Superior temporal gyrus (tissue), 1 donor: ENCODE measurements around the gene MIEN1.
"Not testable (repeated sequence)": the region's sequence is repeated elsewhere in the genome, so short reads cannot be mapped to it uniquely, and the experiment has no call there.

Source experiments
- DNase-seq: peaks from one replicate; pipeline ENCODE4 v3.0.0-alpha.2; 2016; ENCODE audit errors: extremely low spot score

MIEN1 gene

GRCh38 chr17:39755554-39756379 is 25.4 kb upstream of the MIEN1 start:
- DNase-seq, result no peak

DNA sequence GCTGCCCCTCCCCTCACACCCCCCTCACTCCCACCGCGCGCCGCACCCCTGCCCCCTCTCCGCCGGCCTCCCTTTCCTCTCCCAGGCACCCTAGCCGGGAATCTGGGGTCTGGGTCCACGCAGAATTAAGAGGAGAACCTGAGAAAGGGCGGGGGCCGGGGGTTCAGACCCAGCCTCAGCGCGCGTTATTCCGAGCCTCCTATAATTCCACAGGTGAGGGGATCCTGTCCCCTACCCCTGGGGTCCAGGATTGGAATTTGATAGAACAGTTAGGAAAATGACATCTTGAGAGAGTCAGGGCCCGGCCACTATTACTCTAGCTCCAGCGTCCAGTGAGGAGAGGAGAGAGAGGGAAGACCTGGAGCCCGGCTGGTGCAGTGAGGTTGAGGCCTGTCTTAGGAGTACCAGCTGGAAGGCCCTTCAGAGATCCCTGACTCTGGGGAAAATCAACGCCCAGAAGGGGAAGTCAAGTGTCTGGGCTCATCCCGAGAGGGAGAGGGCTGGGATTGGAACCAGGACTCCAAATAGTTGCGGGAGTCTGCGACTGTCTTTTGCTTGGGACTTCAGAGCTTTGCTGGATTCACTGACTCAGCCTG is 24.7 kb upstream of the MIEN1 start:
- no peak for DNase-seq

DNA sequence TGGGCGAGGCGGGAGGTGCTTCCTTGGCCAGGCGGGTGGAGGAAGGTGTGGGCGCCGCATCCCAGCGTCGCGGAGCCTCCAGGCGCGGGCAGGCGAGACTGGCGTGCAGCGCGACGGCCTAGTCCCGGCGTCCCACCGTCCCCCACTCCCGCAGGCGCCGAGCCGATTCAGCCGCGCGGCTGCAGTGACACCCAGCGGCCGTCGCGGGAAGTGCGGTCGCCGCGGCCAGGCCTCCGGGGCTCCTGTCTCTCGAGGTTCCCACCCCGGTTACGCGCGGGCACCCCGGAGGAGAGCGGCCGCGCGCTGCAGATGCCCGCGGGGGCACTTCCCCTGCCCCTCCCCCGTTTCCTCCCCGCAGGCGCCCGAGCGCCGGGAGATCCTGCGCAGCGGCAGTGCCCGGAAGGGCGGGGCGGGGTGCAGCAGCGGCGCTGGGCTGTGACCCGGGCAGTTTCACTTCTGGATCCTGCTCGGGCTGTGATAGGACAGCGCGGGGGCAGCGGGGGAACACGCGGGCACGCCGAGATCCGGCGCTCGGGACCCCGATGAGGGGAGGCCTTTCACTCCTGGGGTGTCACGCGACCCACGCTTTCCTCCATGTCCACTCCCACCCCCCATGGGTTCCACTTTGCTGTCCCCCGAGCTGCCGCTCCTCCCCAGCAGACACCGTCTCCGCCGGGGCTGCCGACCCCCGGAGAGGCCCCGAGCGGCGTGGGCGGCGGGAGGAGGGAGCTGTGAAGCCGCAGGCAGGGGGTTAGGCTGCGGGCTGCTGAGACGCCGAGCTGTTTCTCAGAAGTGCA is 24.0 kb upstream of the MIEN1 start:
- peak; percentile 77 for DNase-seq

GRCh38 chr17:39753514-39754160 is 23.3 kb upstream of the MIEN1 start:
- no peak for DNase-seq

GRCh38 chr17:39752241-39752881 is 22.0 kb upstream of the MIEN1 start:
- no peak for DNase-seq

GRCh38 chr17:39751637-39752036 is 21.3 kb upstream of the MIEN1 start:
- DNase-seq, result no peak

DNA sequence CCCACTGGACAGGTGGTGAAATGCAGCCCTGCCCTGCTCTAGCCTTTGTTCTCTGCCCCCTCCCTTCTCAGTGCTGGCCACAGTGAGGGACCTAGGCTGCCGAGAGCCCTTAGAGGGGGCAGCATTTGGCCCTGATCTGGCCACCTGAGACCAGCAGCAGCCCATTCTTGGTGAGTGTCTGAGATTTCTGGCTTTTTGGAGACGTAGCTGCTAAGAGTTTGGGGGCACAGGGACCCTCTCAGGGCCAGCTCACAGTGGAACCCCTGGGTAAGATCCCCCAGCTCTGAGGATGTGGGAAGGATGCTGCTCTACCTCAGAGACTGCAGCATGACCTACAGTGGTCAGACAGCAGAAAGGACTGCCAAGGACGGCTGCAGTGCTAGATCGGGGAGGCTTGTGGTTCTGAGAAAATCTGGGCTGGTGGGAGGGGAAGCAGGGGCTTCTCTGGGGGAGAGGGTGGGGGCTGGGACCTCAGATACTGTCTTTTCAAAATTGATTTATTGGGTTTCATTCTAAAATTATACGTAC is 20.7 kb upstream of the MIEN1 start:
- no peak for DNase-seq

- DNase-seq, result no peak
Observed at GRCh38 chr17:39750131-39751015, 20.0 kb upstream of the MIEN1 start.

DNA sequence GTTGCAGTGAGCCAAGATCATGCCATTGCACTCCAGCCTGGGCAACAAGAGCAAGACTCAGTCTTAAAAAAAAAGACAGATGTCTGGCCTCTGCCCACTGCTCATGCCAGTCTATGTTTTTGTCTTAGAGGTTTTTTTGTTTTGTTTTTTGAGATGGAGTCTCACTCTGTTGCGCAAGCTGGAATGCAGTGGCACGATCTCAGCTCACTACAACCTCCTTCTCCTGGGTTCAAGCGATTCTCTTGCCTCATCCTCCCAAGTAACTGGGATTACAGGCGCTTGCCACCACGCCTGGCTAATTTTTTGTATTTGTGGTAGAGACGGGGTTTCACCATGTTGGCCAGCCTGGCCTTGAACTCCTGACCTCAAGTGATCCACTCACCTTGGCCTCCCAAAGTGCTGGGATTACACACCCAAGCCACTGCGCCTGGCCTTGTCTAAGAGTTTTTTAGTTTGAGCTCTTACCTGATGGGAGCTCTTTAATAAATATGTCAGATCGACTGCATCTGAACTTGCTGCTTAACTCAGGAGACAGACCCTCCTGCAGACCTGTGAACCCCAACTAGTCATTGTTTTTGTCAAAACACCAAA is 18.2 kb upstream of the MIEN1 start:
- not testable (repeated sequence) for DNase-seq

DNA sequence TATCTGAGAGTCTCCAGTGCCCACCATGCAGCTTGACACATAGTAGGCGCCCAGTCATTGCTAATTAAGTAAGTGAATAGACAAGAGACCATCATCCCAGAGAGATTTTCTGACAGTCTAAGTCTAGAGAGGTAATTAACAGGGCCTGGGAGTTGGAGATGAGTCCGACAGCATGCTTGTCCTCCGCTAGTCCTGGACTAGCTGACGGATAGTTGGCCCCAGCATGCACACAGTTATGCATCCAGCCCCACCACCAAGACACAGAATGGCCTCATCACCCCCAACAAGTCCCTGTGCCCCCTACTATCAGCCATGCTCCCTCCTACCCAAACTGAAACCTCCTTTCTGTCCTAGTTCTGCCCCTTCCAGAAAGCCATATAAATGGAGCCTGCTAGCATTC is 17.4 kb upstream of the MIEN1 start:
- no peak for DNase-seq

DNA sequence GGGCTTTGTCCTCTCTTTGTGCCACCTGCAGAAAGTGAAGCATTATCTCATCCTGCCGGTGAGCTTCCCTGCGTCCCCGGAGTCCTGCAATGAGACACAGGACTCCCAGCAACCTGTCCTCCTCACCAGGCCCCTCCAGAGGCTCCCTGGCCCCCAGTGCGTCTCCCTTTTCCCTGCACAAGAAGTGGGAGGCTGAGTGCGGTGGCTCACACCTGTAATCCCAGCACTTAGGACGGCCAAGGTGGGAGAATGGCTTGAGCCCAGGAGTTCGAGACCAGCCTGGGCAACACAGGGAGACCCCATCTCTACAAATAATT is 15.8 kb upstream of the MIEN1 start:
- no peak for DNase-seq

GRCh38 chr17:39745335-39746144 is 15.2 kb upstream of the MIEN1 start:
- DNase-seq, result no peak

DNA sequence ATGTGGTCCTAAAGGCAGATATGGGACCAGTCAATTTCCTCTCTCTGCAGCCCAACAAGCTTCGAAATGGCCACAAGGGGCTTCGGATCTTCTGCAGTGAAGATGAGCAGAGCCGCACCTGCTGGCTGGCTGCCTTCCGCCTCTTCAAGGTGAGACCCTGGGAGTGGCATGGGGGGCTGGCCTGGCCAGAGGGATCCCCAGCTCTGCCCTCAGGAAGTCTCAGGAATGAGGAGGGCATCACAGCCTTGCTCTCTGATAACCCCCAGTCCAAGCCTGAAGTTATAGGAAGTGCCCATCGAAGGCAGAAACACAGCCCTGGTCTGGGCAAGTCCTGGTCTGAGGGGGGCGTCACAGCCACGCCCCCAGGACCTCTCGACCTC is 14.5 kb upstream of the MIEN1 start:
- DNase-seq, result no peak

GRCh38 chr17:39744075-39744835 is 13.9 kb upstream of the MIEN1 start:
- no peak for DNase-seq

GRCh38 chr17:39742856-39743436 is 12.6 kb upstream of the MIEN1 start:
- DNase-seq, result no peak

DNA sequence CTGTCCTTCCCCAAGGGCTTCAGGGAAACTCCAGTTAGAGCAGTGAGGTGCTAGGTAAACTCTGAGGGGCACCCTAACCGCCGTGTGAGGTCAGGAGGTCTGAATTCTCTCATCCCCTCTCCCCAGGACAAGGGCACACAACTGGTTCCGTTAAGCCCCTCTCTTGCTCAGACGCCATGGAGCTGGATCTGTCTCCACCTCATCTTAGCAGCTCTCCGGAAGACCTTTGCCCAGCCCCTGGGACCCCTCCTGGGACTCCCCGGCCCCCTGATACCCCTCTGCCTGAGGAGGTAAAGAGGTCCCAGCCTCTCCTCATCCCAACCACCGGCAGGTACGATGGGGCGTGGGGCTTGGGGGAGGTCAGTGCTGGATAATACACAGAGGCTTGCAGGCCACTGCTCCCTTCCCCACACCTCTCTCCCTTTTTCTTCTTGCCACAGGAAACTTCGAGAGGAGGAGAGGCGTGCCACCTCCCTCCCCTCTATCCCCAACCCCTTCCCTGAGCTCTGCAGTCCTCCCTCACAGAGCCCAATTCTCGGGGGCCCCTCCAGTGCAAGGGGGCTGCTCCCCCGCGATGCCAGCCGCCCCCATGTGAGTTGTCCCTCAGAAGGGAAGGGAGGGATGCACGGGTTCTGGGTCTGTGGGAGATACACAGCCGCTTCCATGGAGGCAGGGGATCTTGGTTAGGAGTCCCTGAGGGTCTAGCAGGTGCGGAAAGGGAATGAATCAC is 12.0 kb upstream of the MIEN1 start:
- no peak for DNase-seq

DNA sequence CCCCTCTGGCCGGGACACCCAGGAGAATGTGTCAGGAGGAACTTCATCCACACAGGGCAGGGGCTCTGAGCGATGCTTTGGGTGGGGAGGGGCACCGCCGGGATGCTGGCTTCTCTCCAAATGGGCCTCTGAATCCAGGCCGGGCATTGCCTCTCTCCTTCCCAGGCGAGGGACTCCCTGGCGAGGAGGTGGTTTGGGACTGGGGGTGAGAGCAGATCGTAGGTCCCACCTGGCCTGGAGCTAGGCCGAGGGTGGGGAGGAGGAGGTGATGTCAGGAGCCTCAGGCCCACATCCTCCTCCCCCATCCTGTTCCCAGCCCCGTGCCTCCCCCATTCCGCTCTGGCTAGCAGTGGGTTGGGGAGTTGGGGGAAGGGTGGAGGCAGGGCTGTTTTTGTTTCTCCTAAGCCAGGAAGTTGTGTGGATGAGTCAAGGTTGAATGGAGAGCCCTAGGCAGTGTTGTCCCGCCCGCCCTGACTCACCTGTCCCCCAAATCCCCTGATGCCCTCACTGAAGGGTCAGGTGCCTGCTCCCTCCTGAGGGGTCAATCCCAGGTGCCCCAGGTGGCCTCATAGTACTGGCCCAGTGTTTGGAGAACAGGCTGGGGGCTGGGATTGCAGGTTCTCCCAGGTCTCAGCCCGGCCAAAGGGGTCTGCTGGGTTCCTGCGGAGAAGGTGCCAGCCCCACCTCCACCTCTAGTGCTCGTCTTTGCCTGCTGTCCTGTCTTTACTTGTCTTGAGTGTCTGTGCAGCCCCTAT is 10.2 kb upstream of the MIEN1 start:
- no peak for DNase-seq
